Mucosa of rectum (tissue), 2 donors: Measurements from ENCODE around the gene MPP2.

Experiments used
- H3K27ac ChIP-seq, 2 donors: one replicate each; pipeline ENCODE4 v1.7.0; 2013; ENCODE audit warnings: inconsistent platforms in 2 of 2, low read depth in 2 of 2, low read length in 2 of 2
- H3K27me3 ChIP-seq, 2 donors: one replicate each; pipeline ENCODE4 v1.7.0; 2013; ENCODE audit warnings: low read length in 2 of 2; ENCODE audit not compliant: control insufficient read depth in 2 of 2, insufficient read depth in 2 of 2
- H3K36me3 ChIP-seq, 2 donors: one replicate each; pipeline ENCODE4 v1.7.0; 2013; ENCODE audit warnings: low read length in 2 of 2; ENCODE audit not compliant: control insufficient read depth in 2 of 2, insufficient read depth in 2 of 2
- H3K4me1 ChIP-seq, 2 donors: one replicate each; pipeline ENCODE4 v1.7.0; 2013; ENCODE audit warnings: low read length in 2 of 2, mild to moderate bottlenecking in 1 of 2; ENCODE audit not compliant: control insufficient read depth in 2 of 2, insufficient read depth in 2 of 2
- H3K4me3 ChIP-seq, 2 donors: one replicate each; pipeline ENCODE4 v1.7.0; 2013; ENCODE audit warnings: low read length in 2 of 2
- H3K9ac ChIP-seq, 2 donors: one replicate each; pipeline ENCODE4 v1.7.0; 2013; ENCODE audit warnings: low read length in 2 of 2, low read depth in 1 of 2, mild to moderate bottlenecking in 1 of 2
- H3K9me3 ChIP-seq, 2 donors: one replicate each; pipeline ENCODE4 v1.7.0; 2013; ENCODE audit warnings: low read length in 2 of 2; ENCODE audit not compliant: control insufficient read depth in 2 of 2
- donor health status: healthy.
- donor health status: Normal muscosa, but diverticular disease.

The MPP2 gene

GRCh38 chr17:43864161-43864984 is 43.0 kb downstream of the MPP2 start:
- Histone ChIP-seq H3K27me3 (peaks cover 2 to 5% of the 10 kb centered on the region in 2 donors), H3K4me1 (no peaks in the 10 kb centered on the region), H3K27ac (no peak overlapping the region), H3K4me3 (no peak overlapping the region), H3K9ac (no peak overlapping the region), H3K36me3 (no peaks in the 10 kb centered on the region), H3K9me3 (no peaks in the 10 kb centered on the region)

- Histone ChIP-seq H3K27ac (no peak overlapping the region), H3K36me3 (no peaks in the 10 kb centered on the region), H3K9me3 (no peaks in the 10 kb centered on the region), H3K9ac (no peak overlapping the region), H3K27me3 (peaks cover 2 to 5% of the 10 kb centered on the region in 2 donors), H3K4me3 (no peak overlapping the region), H3K4me1 (no peaks in the 10 kb centered on the region)
Measured at GRCh38 chr17:43861960-43862359, 45.4 kb downstream of the MPP2 start.

GRCh38 chr17:43860927-43861622 is 46.3 kb downstream of the MPP2 start:
- no peaks in the 10 kb centered on the region for H3K9me3 ChIP-seq
- H3K27me3 ChIP-seq = peaks cover 2 to 5% of the 10 kb centered on the region in 2 donors
- H3K9ac ChIP-seq = no peak overlapping the region
- H3K4me1 ChIP-seq = no peaks in the 10 kb centered on the region
- no peaks in the 10 kb centered on the region for H3K36me3 ChIP-seq
- no peak overlapping the region for H3K4me3 ChIP-seq
- H3K27ac ChIP-seq = no peak overlapping the region

- Histone ChIP-seq H3K9ac (no peak overlapping the region), H3K27ac (no peak overlapping the region), H3K36me3 (no peaks in the 10 kb centered on the region), H3K9me3 (no peaks in the 10 kb centered on the region), H3K4me1 (no peaks in the 10 kb centered on the region), H3K27me3 (peaks cover 2 to 5% of the 10 kb centered on the region in 2 donors), H3K4me3 (no peak overlapping the region)
Measured at GRCh38 chr17:43860077-43860725, 47.1 kb downstream of the MPP2 start.

GRCh38 chr17:43857957-43858600 is 49.3 kb downstream of the MPP2 start:
- Histone ChIP-seq H3K9ac (no peak overlapping the region), H3K4me1 (no peaks in the 10 kb centered on the region)

GRCh38 chr17:43857141-43857540 is 50.2 kb downstream of the MPP2 start:
- no peak overlapping the region for H3K4me3 ChIP-seq
- no peaks in the 10 kb centered on the region for H3K36me3 ChIP-seq
- no peak overlapping the region for H3K9ac ChIP-seq
- no peaks in the 10 kb centered on the region for H3K4me1 ChIP-seq
- peaks cover 0 to 2% of the 10 kb centered on the region in 2 donors for H3K27me3 ChIP-seq
- H3K9me3 ChIP-seq = no peaks in the 10 kb centered on the region
- no peak overlapping the region for H3K27ac ChIP-seq

More at GRCh38 chr17:43857957-43858600, 49.3 kb downstream of the MPP2 start:
- Histone ChIP-seq H3K36me3 (no peaks in the 10 kb centered on the region), H3K27ac (no peak overlapping the region), H3K27me3 (peaks cover 0 to 2% of the 10 kb centered on the region in 2 donors), H3K4me3 (no peak overlapping the region), H3K9me3 (no peaks in the 10 kb centered on the region)

- H3K27ac ChIP-seq = no peak overlapping the region
- no peaks in the 10 kb centered on the region for H3K9me3 ChIP-seq
- no peak overlapping the region for H3K9ac ChIP-seq
- H3K4me3 ChIP-seq = no peak overlapping the region
- H3K4me1 ChIP-seq = no peaks in the 10 kb centered on the region
- peaks cover 2% of the 10 kb centered on the region in 2 donors for H3K27me3 ChIP-seq
- no peaks in the 10 kb centered on the region for H3K36me3 ChIP-seq
Measured at GRCh38 chr17:43856141-43856540, 51.2 kb downstream of the MPP2 start.

- Histone ChIP-seq H3K36me3 (no peaks in the 10 kb centered on the region), H3K27ac (no peak overlapping the region), H3K4me3 (no peak overlapping the region), H3K4me1 (no peaks in the 10 kb centered on the region), H3K9ac (no peak overlapping the region), H3K27me3 (peaks cover under 1 to 2% of the 10 kb centered on the region in 2 donors), H3K9me3 (no peaks in the 10 kb centered on the region)
Measured at GRCh38 chr17:43855061-43855460, 52.3 kb downstream of the MPP2 start.

- Histone ChIP-seq H3K4me1 (no peaks in the 10 kb centered on the region), H3K4me3 (no peak overlapping the region), H3K27me3 (peaks cover 0 to 2% of the 10 kb centered on the region in 2 donors), H3K9ac (no peak overlapping the region), H3K27ac (no peak overlapping the region), H3K9me3 (no peaks in the 10 kb centered on the region), H3K36me3 (no peaks in the 10 kb centered on the region)
Measured at GRCh38 chr17:43854498-43854897, 52.8 kb downstream of the MPP2 start.
